D721Med (cell line): ENCODE results near the gene LIMD2.

Experiments
- DNase-seq: peaks from one replicate; pipeline ENCODE4 v3.0.0; 2011; ENCODE audit warnings: low spot score; ENCODE audit not compliant: insufficient read length
- FAIRE-seq: peaks from 2 replicates; lab custom pipeline; 2011; peaks lifted over from hg19 to GRCh38; lab: Jason Lieb, UNC
- CTCF ChIP-seq: IDR thresholded peaks from 2 replicates; pipeline ENCODE4 v1.5.1; 2012; ENCODE audit warnings: mild to moderate bottlenecking, control low read depth; ENCODE audit not compliant: insufficient read depth; ENCODE audit errors: missing control alignments

Gene LIMD2

GRCh38 chr17:63700528-63701455 lies 867 bp upstream of the LIMD2 start:
- no peak for DNase-seq
- FAIRE-seq: no peak
- peak; percentile 21 for TF ChIP-seq CTCF

GRCh38 chr17:63698886-63699637 lies 863 bp downstream of the LIMD2 start:
- DNase-seq: no peak
- no peak for TF ChIP-seq CTCF
- FAIRE-seq: no peak

DNA sequence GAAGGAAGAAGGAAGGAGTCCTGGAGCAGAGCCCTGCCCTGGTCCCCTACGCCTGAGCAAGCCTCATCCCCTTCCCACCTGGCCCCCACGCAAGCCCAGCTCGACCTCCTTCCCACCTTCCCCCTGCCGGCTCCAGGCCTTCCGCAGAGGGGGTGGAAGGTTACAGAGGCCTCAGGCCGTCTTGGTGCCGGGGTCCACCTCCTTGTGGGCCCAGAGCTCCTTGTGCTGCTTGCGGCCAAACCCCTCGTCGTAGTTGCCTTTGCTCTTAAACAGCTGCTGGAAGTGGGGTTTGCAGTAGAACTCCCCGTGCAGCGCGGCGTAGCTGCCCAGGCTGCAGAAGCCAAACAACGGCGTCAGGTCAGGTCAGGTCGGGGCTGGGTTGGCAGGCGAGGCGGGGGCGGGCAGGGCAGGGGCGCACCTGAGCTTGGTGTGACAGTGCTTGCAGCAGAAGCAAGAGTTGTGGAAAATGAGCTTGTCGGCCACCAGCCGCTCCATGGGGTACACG lies 1.5 kb downstream of the LIMD2 start:
- no peak for TF ChIP-seq CTCF
- DNase-seq (no peak), FAIRE-seq (no peak)

DNA sequence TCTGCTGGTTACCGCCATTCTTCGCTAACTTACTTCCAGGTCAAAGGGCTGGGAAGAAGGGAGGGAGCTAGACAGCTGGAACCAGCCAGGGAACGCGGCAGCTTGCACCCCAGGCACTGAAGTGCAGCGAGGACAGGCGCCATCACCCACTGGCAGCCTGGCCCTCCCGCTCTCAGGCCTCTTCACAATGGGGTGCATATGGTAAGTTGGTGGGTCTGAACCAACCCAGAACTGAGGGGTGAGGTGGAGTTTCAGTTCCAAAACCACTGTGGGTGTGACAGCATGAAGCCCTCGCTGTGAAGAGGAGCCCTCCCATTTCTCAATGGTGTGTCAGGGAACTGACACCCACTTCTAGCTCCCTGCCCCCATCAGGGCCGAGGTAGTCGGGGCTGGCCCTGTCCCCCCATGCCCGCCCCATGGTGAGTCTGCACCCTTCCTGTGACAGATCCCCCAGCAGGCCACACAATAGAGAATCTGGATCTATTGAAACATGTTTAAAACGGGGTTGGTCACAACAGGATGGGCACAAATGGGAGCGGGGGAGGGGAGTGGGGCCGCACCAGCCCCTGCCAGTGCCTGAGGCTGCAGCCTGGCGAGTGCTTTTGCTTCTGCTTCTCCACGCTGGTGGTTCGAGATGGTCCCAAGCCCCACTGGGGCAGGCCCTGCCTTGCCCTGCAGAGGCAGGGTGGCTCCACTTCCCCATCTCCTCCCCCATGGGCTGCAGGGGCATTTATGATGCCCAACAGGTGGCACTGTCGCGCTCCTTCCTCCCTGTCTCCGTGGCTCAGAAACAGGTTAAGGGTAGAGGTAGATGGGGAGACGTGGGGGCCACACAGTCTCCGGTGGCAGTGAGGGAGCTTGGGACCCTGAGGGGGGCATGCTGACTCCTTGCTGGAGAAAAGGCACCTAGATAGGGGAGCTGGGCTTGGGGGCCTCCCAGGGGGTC lies 2.3 kb downstream of the LIMD2 start:
- peak; percentile 64 for TF ChIP-seq CTCF
- DNase-seq (no peak), FAIRE-seq (no peak)

DNA sequence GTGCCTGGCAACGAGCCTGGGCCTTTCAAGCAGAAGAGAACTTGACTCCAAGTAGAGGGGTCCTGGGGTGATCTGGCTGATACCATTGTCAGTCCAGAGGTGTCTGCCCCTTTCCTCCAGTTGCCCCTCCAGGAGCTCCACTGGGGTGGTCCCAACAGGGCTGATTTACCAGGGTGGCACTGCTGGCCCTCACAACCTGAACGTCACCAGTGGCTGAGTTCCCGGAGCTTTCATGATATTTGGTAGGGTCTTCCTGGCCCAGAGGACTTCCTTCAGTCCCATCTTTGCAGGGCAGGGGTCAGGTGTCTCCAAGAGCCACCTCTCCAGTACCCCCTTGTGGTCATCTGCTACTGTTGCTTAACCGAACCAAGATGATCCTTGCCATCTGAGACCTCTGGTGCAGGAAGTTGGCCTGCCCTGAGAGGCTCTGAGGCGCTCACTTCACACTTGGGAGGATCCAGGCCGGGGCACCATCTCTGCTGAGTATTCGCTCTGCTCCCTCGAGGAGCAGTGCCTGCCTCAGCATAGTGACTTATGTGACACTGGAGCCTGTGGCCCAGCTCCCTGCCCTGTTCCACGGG lies 3.5 kb downstream of the LIMD2 start:
- DNase-seq (no peak), FAIRE-seq (no peak)
- TF ChIP-seq CTCF: peak; percentile 36

DNA sequence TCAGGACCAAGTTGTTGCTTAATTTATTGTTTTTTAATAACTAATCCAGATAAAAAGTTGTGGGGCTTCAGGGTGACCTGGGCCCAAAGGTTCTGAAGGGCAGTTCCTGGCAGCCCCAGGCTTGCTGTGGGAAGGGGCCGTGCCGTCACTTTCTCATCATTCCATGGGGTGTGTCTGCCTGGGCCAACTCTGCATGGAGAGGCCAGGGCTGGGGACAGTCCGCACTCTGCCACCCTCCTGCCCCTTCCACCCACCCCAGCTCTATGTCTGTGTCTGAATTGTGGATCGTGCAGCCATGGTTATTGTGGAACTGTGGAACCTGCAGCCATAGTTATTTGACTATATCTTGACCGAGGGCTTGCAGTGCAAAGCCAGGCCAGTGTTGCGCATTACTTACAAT lies 4.0 kb downstream of the LIMD2 start:
- no peak for TF ChIP-seq CTCF
- DNase-seq (no peak), FAIRE-seq (no peak)
